ENCODE results near the gene FOSB.

FOSB gene

GRCh38 chr19:45423589-45424190 lies 44.1 kb upstream of the FOSB start, which contains the start of gene ERCC1:
Gene ERCC1 (minus strand): TSS chr19:45423917. CDS start chr19:45423374, 543 bp downstream.
- peaks cover 25% of the 10 kb centered on the region for H3K79me1 ChIP-seq (replicated peaks; ENCODE audit: low read length, poor library complexity, severe bottlenecking)
- under 1% methylated on average over 37 of the region's 37 CpGs for WGBS
- H2BK15ac ChIP-seq (ENCODE audit: low read depth, poor library complexity, severe bottlenecking) = peak within 1 kb of the TSS; percentile 87
- no peaks in the 10 kb centered on the region for H3K9me3 ChIP-seq (ENCODE audit: control insufficient read depth, low read length)
- H2AK5ac ChIP-seq (ENCODE audit: low read length, severe bottlenecking) = peak within 1 kb of the TSS; percentile 95
- peak within 1 kb of the TSS; percentile 94 for H4K91ac ChIP-seq (ENCODE audit: low read length)
- peak within 1 kb of the TSS in 1 of 2 experiments; percentile 78 for H3K23ac ChIP-seq (ENCODE audit: low read length in 2 of 2)
- peak; percentile 97 for DNase-seq
- no peaks in the 10 kb centered on the region for H3K27me3 ChIP-seq (ENCODE audit: control insufficient read depth in 1 of 2, insufficient read depth in 1 of 2, low read length in 2 of 2)
- peak within 1 kb of the TSS; percentile 22 to 94 for H2BK12ac ChIP-seq (ENCODE audit: low read length in 2 of 2)
- peak within 1 kb of the TSS in 1 of 2 experiments; percentile 99 for H3K14ac ChIP-seq (ENCODE audit: low read length in 2 of 2)
- H4K8ac ChIP-seq (ENCODE audit: low read length) = peak within 1 kb of the TSS; percentile 93
- peak within 1 kb of the TSS; percentile 69 to 87 for H3K4ac ChIP-seq (ENCODE audit: low read depth in 1 of 2, low read length in 2 of 2)
- peak within 1 kb of the TSS; percentile 48 for H2AFZ ChIP-seq (ENCODE audit: low read depth, low read length)
- peak within 1 kb of the TSS; percentile 90 for H3K9ac ChIP-seq (ENCODE audit: low read length)
- H3K4me1 ChIP-seq (ENCODE audit: control insufficient read depth, insufficient read depth, low read depth, low read length) = peaks cover 27% of the 10 kb centered on the region
- peak within 1 kb of the TSS; percentile 56 to 93 for H3K4me3 ChIP-seq (ENCODE audit: insufficient read depth in 1 of 2, low read depth in 1 of 2, low read length in 2 of 2)
- peak within 1 kb of the TSS; percentile 92 to 99 for H3K18ac ChIP-seq (ENCODE audit: low read depth in 1 of 2, low read length in 2 of 2)
- peak within 1 kb of the TSS; percentile 78 for H3K4me2 ChIP-seq (ENCODE audit: low read length, poor library complexity, severe bottlenecking)
- H2BK5ac ChIP-seq (ENCODE audit: low read depth, low read length, poor library complexity, severe bottlenecking) = peak within 1 kb of the TSS; percentile 39
- H3K36me3 ChIP-seq (ENCODE audit: control insufficient read depth in 1 of 2, insufficient read depth in 2 of 2, low read depth in 1 of 2, low read length in 2 of 2) = peaks cover 22 to 30% of the 10 kb centered on the region in 2 experiments
- peak within 1 kb of the TSS; percentile 57 for H2BK120ac ChIP-seq (ENCODE audit: low read depth, low read length)
- peak within 1 kb of the TSS; percentile 93 for H3K27ac ChIP-seq (ENCODE audit: low read length, poor library complexity, severe bottlenecking)

GRCh38 chr19:45424191-45425058 lies 43.4 kb upstream of the FOSB start:
- Histone ChIP-seq H3K9me3 (ENCODE audit: control insufficient read depth, low read length) (no peaks in the 10 kb centered on the region), H4K91ac (ENCODE audit: low read length) (peak overlapping the region; percentile 22), H2BK120ac (ENCODE audit: low read depth, low read length) (peak overlapping the region; percentile 9), H3K27ac (ENCODE audit: low read length, poor library complexity, severe bottlenecking) (peak overlapping the region; percentile 93), H3K4me1 (ENCODE audit: control insufficient read depth, insufficient read depth, low read depth, low read length) (peaks cover 29% of the 10 kb centered on the region), H4K8ac (ENCODE audit: low read length) (peak overlapping the region; percentile 55), H2AFZ (ENCODE audit: low read depth, low read length) (no peak overlapping the region), H2BK15ac (ENCODE audit: low read depth, poor library complexity, severe bottlenecking) (peak overlapping the region; percentile 29), H2AK5ac (ENCODE audit: low read length, severe bottlenecking) (peak overlapping the region; percentile 14), H3K4me3 (ENCODE audit: insufficient read depth in 1 of 2, low read depth in 1 of 2, low read length in 2 of 2) (peak overlapping the region; percentile 16 to 93), H3K4me2 (ENCODE audit: low read length, poor library complexity, severe bottlenecking) (peak overlapping the region; percentile 63), H3K79me1 (replicated peaks; ENCODE audit: low read length, poor library complexity, severe bottlenecking) (peaks cover 18% of the 10 kb centered on the region), H2BK5ac (ENCODE audit: low read depth, low read length, poor library complexity, severe bottlenecking) (peak overlapping the region; percentile 39), H2BK12ac (ENCODE audit: low read length in 2 of 2) (peak overlapping the region; percentile 22 to 61), H3K23ac (ENCODE audit: low read length in 2 of 2) (no peak overlapping the region), H3K18ac (ENCODE audit: low read depth in 1 of 2, low read length in 2 of 2) (peak overlapping the region; percentile 77 to 99), H3K9ac (ENCODE audit: low read length) (peak overlapping the region; percentile 90), H3K4ac (ENCODE audit: low read depth in 1 of 2, low read length in 2 of 2) (peak overlapping the region; percentile 21 to 54), H3K36me3 (ENCODE audit: control insufficient read depth in 1 of 2, insufficient read depth in 2 of 2, low read depth in 1 of 2, low read length in 2 of 2) (peaks cover 14 to 22% of the 10 kb centered on the region in 2 experiments), H3K27me3 (ENCODE audit: control insufficient read depth in 1 of 2, insufficient read depth in 1 of 2, low read length in 2 of 2) (no peaks in the 10 kb centered on the region), H3K14ac (ENCODE audit: low read length in 2 of 2) (peak overlapping the region in 1 of 2 experiments; percentile 85)
- peak; percentile 99 for DNase-seq
- WGBS = under 1% methylated on average over 21 of the region's 24 CpGs

- H2BK12ac ChIP-seq (ENCODE audit: low read length in 2 of 2) = peak overlapping the region; percentile 87 to 89
- WGBS = 2% methylated on average over 72 of the region's 73 CpGs
- peak overlapping the region; percentile 44 for H2BK5ac ChIP-seq (ENCODE audit: low read depth, low read length, poor library complexity, severe bottlenecking)
Measured at GRCh38 chr19:45428384-45429231, 39.2 kb upstream of the FOSB start.

More at GRCh38 chr19:45428384-45429231, 39.2 kb upstream of the FOSB start:
- H2AFZ ChIP-seq (ENCODE audit: low read depth, low read length) = peak overlapping the region; percentile 67
- peak overlapping the region; percentile 98 for H3K9ac ChIP-seq (ENCODE audit: low read length)
- H3K4me2 ChIP-seq (ENCODE audit: low read length, poor library complexity, severe bottlenecking) = peak overlapping the region; percentile 95
- peak; percentile 90 for DNase-seq
- H3K23ac ChIP-seq (ENCODE audit: low read length in 2 of 2) = peak overlapping the region in 1 of 2 experiments; percentile 70
- H3K36me3 ChIP-seq (ENCODE audit: control insufficient read depth in 1 of 2, insufficient read depth in 2 of 2, low read depth in 1 of 2, low read length in 2 of 2) = no peaks in the 10 kb centered on the region
- peak overlapping the region; percentile 95 for H4K91ac ChIP-seq (ENCODE audit: low read length)
- H3K18ac ChIP-seq (ENCODE audit: low read depth in 1 of 2, low read length in 2 of 2) = peak overlapping the region; percentile 93 to 95
- peak overlapping the region; percentile 56 for H2AK5ac ChIP-seq (ENCODE audit: low read length, severe bottlenecking)
- peak overlapping the region; percentile 97 for H2BK120ac ChIP-seq (ENCODE audit: low read depth, low read length)
- H4K8ac ChIP-seq (ENCODE audit: low read length) = peak overlapping the region; percentile 95
- H2BK15ac ChIP-seq (ENCODE audit: low read depth, poor library complexity, severe bottlenecking) = peak overlapping the region; percentile 83
- peak overlapping the region; percentile 61 to 81 for H3K4me3 ChIP-seq (ENCODE audit: insufficient read depth in 1 of 2, low read depth in 1 of 2, low read length in 2 of 2)
- peak overlapping the region; percentile 75 to 87 for H3K4ac ChIP-seq (ENCODE audit: low read depth in 1 of 2, low read length in 2 of 2)
- peaks cover 11% of the 10 kb centered on the region for H3K4me1 ChIP-seq (ENCODE audit: control insufficient read depth, insufficient read depth, low read depth, low read length)
- H3K27me3 ChIP-seq (ENCODE audit: control insufficient read depth in 1 of 2, insufficient read depth in 1 of 2, low read length in 2 of 2) = no peaks in the 10 kb centered on the region
- H3K14ac ChIP-seq (ENCODE audit: low read length in 2 of 2) = peak overlapping the region; percentile 57 to 64
- no peak overlapping the region for H3K27ac ChIP-seq (ENCODE audit: low read length, poor library complexity, severe bottlenecking)
- H3K9me3 ChIP-seq (ENCODE audit: control insufficient read depth, low read length) = no peaks in the 10 kb centered on the region
- H3K79me1 ChIP-seq (replicated peaks; ENCODE audit: low read length, poor library complexity, severe bottlenecking) = no peaks in the 10 kb centered on the region

Data from mesenchymal stem cell (in vitro differentiated cells and primary cell).